ENCODE data around the gene CDH11. TPM values are rescaled to one million over a fixed set of nuclear protein-coding genes. Genes with fewer than 3 reads are reported as not detected.

Gene CDH11
- total and polyA plus RNA-seq, 9 of the 15 experiments (the other 6 are each of a cell fraction or from before 2014, with no cell fraction given), result 0.18 TPM; not detected in 8

DNA sequence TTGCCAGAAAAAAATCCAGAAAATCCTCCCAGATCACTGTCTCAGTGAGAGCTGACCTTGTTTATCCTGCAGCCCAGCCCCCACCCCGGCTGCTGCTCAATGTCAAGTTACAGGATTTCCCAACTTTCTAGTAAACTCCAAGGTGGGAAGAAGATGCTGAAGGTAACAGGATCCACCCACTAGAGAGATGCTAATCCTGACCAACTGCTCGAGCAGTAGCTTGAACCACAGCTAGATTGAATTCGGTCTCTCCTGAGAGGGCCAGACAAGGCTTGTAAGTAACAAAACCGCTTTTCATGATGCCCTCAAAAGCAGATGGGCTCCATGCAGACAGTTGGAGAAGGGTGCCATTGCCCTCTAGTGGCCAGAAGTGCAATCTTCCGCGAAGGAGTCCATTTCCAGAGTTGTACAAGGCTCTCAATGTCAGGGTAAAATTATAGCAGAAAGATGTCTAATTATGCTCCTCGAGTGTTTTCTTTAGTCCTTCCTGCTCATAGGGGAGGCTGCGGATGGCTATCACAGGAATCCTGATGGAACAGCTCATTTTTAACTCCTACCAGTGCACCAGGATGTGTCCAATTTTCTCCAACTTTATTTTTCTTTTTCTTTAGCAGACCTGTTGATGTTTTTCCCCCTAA lies 3.9 kb downstream of the CDH11 start:
- no peaks in the 10 kb centered on the region for H3K36me3 ChIP-seq (ENCODE audit: control insufficient read depth, insufficient read depth, low read length)
- BruUV-seq (replicated peaks), result no TSS peak
- TF ChIP-seq SMC3 (conservative IDR thresholded peaks at IDR 0.05; ENCODE audit: insufficient read depth, low read depth, low read length), result peak; percentile 71
- TF ChIP-seq, protein P1, sequence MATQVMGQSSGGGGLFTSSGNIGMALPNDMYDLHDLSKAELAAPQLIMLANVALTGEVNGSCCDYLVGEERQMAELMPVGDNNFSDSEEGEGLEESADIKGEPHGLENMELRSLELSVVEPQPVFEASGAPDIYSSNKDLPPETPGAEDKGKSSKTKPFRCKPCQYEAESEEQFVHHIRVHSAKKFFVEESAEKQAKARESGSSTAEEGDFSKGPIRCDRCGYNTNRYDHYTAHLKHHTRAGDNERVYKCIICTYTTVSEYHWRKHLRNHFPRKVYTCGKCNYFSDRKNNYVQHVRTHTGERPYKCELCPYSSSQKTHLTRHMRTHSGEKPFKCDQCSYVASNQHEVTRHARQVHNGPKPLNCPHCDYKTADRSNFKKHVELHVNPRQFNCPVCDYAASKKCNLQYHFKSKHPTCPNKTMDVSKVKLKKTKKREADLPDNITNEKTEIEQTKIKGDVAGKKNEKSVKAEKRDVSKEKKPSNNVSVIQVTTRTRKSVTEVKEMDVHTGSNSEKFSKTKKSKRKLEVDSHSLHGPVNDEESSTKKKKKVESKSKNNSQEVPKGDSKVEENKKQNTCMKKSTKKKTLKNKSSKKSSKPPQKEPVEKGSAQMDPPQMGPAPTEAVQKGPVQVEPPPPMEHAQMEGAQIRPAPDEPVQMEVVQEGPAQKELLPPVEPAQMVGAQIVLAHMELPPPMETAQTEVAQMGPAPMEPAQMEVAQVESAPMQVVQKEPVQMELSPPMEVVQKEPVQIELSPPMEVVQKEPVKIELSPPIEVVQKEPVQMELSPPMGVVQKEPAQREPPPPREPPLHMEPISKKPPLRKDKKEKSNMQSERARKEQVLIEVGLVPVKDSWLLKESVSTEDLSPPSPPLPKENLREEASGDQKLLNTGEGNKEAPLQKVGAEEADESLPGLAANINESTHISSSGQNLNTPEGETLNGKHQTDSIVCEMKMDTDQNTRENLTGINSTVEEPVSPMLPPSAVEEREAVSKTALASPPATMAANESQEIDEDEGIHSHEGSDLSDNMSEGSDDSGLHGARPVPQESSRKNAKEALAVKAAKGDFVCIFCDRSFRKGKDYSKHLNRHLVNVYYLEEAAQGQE (IDR thresholded peaks at IDR 0.05; ENCODE audit: borderline replicate concordance), result peak; percentile 60
- TF ChIP-seq, protein P1 (CRISPR knock-in tag; IDR thresholded peaks at IDR 0.05; ENCODE audit: low read depth), result no peak
- TF ChIP-seq, protein P2, sequence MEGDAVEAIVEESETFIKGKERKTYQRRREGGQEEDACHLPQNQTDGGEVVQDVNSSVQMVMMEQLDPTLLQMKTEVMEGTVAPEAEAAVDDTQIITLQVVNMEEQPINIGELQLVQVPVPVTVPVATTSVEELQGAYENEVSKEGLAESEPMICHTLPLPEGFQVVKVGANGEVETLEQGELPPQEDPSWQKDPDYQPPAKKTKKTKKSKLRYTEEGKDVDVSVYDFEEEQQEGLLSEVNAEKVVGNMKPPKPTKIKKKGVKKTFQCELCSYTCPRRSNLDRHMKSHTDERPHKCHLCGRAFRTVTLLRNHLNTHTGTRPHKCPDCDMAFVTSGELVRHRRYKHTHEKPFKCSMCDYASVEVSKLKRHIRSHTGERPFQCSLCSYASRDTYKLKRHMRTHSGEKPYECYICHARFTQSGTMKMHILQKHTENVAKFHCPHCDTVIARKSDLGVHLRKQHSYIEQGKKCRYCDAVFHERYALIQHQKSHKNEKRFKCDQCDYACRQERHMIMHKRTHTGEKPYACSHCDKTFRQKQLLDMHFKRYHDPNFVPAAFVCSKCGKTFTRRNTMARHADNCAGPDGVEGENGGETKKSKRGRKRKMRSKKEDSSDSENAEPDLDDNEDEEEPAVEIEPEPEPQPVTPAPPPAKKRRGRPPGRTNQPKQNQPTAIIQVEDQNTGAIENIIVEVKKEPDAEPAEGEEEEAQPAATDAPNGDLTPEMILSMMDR (IDR thresholded peaks at IDR 0.05 in 2 of 3, conservative IDR thresholded peaks at IDR 0.05 in 1 of 3; ENCODE audit: insufficient read depth in 2 of 3, low read depth in 1 of 3, low read length in 3 of 3), result peak; percentile 65 to 83 (median 75)
- no peak for TF ChIP-seq ZNF77 (CRISPR knock-in tag; IDR thresholded peaks at IDR 0.05)
- TF ChIP-seq, protein P3, sequence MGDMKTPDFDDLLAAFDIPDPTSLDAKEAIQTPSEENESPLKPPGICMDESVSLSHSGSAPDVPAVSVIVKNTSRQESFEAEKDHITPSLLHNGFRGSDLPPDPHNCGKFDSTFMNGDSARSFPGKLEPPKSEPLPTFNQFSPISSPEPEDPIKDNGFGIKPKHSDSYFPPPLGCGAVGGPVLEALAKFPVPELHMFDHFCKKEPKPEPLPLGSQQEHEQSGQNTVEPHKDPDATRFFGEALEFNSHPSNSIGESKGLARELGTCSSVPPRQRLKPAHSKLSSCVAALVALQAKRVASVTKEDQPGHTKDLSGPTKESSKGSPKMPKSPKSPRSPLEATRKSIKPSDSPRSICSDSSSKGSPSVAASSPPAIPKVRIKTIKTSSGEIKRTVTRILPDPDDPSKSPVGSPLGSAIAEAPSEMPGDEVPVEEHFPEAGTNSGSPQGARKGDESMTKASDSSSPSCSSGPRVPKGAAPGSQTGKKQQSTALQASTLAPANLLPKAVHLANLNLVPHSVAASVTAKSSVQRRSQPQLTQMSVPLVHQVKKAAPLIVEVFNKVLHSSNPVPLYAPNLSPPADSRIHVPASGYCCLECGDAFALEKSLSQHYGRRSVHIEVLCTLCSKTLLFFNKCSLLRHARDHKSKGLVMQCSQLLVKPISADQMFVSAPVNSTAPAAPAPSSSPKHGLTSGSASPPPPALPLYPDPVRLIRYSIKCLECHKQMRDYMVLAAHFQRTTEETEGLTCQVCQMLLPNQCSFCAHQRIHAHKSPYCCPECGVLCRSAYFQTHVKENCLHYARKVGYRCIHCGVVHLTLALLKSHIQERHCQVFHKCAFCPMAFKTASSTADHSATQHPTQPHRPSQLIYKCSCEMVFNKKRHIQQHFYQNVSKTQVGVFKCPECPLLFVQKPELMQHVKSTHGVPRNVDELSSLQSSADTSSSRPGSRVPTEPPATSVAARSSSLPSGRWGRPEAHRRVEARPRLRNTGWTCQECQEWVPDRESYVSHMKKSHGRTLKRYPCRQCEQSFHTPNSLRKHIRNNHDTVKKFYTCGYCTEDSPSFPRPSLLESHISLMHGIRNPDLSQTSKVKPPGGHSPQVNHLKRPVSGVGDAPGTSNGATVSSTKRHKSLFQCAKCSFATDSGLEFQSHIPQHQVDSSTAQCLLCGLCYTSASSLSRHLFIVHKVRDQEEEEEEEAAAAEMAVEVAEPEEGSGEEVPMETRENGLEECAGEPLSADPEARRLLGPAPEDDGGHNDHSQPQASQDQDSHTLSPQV (IDR thresholded peaks at IDR 0.05), result no peak
- peak; percentile 52 to 78 for TF ChIP-seq RAD21 (CRISPR knock-in tag; conservative IDR thresholded peaks at IDR 0.05 in 1 of 2, IDR thresholded peaks at IDR 0.05 in 1 of 2)
- in situ Hi-C loops (cut with MboI), result no loop called here
- H3K9me3 ChIP-seq (replicated peaks; ENCODE audit: control insufficient read depth, insufficient read depth, low read depth, low read length), result no peaks in the 10 kb centered on the region
- 0% methylated on average over 8 of the region's 8 CpGs for WGBS (ENCODE audit: insufficient coverage, low coverage, missing lambda C conversion rate)
- no peak overlapping the region for H2AFZ ChIP-seq (ENCODE audit: low read depth, low read length)
- no peak overlapping the region for H3K9ac ChIP-seq (ENCODE audit: insufficient read depth in 1 of 2, low read depth in 2 of 2, low read length in 2 of 2)
- peak; percentile 80 for ATAC-seq
- intact Hi-C loops (cut with micrococcal nuclease), result loop anchor here (1.0 kb wide), 1 partner anchor 1757 kb away; no protein-coding TSS in a partner anchor
- ChIA-PET CTCF (ENCODE audit: low intra/inter-chr PET ratio) (no interaction called here), POLR2A (no interaction called here)
- no peaks in the 10 kb centered on the region for H3K9me1 ChIP-seq (ENCODE audit: control insufficient read depth, insufficient read depth, low read length)
- no peaks in the 10 kb centered on the region for H4K20me1 ChIP-seq (replicated peaks; ENCODE audit: control insufficient read depth, insufficient read depth, low read length)
- H3K27ac ChIP-seq (ENCODE audit: extremely low read depth, low read depth, low read length), result no peak overlapping the region
- H3K4me3 ChIP-seq, result no peak overlapping the region
- no peaks in the 10 kb centered on the region for H3K79me2 ChIP-seq (ENCODE audit: control insufficient read depth, insufficient read depth, low read length)
- peak; percentile 84 for FAIRE-seq
- H3K27me3 ChIP-seq (ENCODE audit: control insufficient read depth in 2 of 2, insufficient read depth in 2 of 2, low read length in 2 of 2), result no peaks in the 10 kb centered on the region
- H3K4me2 ChIP-seq (ENCODE audit: insufficient read depth, low read length), result no peak overlapping the region
- peak; percentile 33 to 54 (median 36) for DNase-seq (ENCODE audit: extremely low read depth in 1 of 4, low spot score in 3 of 4)
- H3K4me1 ChIP-seq (replicated peaks in 1 of 2; ENCODE audit: control insufficient read depth in 2 of 2, insufficient read depth in 2 of 2, low read length in 2 of 2), result no peaks in the 10 kb centered on the region; a peak in 1 of 5 replicates

Data from K562 (cell line).